GM19455 (cell line): ENCODE results near the gene TFEC.

ENCODE experiments used
- ATAC-seq: cut with Tn5 transposase; IDR thresholded peaks from one replicate; pipeline ENCODE4 v1.9.1; 2021; ENCODE audit not compliant: unreplicated experiment

Gene TFEC

DNA sequence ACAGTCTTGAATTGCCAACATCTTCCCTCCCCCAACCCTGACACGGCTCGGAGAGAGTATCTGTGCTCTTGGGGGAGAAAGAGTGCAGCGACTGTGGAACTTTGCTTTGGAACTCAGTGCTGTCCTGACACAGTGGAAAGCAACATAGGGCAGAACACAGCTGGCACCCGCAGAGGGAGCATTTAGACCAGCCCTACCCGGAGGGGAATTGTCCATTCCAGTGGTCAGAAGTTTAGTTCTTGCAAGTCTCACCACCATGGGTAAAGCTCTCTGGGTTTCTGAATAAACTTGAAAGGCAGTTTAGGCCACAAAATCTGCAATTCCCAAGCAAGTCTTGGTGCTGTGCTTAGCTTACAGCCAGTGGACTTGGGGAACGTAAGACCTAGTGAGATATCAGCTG lies 34.9 kb downstream of the TFEC start:
- ATAC-seq, result no peak

DNA sequence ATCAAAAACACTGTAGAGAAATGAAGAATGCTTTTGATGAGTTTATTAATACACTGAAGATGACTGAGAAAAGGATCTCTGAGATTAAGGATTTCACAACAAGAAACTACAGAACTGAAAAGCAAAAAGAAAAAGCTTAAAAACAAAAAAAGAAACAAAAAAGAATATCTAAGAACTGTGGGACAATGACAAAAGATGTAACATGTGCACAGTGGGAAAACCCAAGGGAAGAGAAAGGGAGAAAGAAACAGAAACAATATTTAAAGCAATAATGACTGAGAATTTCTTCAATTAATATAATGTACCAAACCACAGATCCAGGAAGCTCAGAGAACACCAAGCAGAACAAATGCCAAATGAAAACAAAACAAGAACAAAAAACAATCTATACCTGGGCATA lies 42.2 kb downstream of the TFEC start:
- no peak for ATAC-seq

DNA sequence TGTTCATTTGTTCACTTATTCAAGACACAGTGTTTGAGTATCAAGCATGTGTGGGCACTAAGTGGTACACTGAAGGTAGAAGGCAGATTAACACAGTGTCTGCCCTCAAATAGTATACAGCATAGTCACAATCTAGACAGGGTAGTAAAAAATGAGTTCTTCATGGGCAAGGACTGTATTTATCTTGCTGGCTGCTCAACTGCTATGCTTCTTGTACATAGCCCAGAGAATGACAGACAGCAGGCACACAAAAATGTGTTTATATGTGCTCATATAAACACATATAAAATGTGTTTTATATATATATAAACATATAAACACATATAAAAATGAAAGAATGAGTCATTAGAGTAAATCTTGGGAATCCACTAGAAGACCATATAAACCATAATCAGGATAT lies 43.1 kb downstream of the TFEC start:
- no peak for ATAC-seq

DNA sequence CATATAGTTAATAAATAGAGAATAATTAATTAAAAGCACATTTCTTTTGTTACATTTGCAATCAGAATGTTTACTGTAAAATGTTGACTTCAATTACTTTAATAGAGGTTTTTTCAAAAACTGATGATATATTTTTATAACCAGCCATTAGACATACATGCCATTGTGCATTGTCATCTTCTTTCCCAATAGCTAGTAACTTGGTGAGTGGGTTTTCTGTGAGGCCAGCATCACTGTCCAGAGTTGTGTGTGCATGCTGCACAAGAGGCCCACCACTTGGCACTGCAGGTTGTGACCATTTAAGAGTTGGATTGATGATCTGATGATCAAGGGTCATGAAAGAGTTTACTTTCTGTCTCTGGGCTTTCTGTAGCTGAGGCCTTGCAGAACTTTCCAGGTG lies 46.5 kb downstream of the TFEC start:
- ATAC-seq, result no peak

DNA sequence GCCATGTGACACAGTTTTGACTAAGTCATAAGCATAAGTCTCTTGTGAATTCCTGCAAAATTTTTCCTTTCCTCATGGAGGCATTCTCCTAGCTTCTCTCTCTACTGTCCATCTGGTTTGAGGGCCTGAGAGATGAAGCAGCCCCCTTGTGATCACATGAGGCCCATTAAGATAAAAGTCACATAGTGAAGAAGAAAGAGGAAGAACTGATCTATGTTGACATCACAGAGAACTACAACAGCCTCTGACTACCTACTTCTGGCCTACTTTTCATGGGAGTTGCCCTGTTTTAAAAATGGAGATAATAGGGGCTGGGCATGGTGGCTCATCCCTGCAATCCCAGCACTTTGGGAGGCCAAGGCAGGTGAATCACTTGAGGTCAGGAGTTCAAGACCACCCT lies 50.4 kb downstream of the TFEC start:
- ATAC-seq, result no peak

DNA sequence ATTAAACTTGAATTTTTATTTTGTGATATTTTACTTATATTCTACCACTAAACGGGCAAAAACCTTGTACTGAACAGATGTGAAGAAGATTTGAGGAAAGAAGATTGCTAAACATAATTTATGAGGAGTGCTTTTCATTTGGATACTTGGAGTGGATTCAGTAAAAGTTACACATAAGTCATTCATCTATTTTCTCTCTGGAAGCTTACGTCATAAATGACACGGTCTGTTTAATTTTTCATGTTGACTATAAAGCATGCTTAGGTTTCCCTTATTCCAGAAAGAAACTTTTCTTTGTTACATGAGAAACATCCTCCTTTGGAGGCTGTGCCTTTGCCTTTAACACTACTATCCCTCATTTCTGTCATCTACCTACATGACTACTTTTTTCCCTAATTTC lies 53.9 kb downstream of the TFEC start:
- no peak for ATAC-seq

DNA sequence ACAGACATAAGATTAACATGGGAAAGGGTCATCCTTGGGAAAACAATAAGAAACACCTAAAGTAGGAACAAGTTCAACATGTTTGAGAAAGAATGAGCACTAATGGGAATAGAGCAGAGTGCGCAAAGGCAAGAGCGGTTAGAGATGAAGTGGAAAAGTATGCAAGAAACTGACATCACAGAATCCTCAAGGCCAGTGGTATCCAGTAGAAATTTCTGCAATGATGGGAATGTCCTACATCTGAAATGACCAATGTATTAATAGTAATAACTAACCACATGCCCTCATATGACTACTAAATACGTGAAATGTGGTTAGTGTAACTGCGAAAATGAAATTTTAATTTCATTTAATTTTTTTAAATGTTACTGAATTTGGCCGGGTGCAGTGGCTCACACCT lies 54.8 kb downstream of the TFEC start:
- ATAC-seq, result no peak

DNA sequence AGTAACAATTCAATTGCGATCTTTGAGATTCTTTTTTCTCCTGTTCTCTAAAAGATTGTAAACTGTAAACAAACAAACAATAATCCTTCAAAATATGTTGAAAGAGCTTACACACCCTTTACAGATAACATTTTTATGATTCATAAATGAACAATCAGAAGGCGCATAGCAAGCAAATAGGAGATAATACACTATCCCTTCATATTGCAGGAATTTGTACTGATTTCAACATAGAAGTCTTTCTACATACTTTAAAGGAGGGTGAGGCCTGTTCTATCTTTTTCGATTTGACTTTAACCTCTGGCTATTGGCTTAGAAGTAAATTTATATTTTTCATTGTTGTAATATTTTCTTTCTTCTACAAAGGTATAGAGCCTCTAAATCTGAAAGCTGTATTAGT lies 57.2 kb downstream of the TFEC start:
- ATAC-seq, result no peak

DNA sequence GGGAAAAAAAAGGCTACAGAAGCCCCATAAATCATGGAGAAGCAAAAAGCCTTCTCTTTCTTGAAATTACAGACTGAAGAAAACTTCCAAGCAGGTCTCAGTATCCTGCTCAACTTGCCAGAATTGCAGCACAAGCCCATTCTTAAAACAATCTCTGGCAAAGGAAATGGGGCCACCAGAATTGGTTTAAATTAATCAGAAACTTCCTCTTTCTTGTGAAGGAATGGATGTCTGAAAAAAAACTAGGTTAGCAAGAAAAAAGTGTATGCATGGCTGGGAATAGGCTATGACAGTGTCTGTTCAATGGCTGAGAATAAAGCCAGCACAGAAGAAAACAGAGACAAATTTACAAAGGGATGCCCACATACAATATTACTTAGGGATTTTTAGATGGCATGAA lies 59.1 kb downstream of the TFEC start:
- ATAC-seq, result no peak

DNA sequence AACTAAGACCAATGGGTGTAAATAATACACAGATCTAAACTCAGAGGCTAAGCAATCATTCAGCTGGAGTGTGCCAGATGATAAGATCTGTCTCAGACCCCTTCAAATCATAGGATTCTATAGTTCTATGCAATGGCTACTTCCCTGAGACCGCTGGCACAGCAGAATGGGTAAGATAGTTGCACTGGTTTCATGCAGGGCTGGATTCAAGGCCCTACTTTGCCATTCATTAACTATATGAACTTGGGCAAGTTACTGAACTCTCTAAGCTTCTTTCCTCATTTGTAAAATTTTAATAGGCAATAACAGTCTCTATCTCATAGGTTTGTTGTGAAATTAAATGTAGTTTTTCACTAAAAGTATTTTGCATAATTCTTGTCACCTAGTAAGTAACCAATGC lies 62.0 kb downstream of the TFEC start:
- no peak for ATAC-seq

DNA sequence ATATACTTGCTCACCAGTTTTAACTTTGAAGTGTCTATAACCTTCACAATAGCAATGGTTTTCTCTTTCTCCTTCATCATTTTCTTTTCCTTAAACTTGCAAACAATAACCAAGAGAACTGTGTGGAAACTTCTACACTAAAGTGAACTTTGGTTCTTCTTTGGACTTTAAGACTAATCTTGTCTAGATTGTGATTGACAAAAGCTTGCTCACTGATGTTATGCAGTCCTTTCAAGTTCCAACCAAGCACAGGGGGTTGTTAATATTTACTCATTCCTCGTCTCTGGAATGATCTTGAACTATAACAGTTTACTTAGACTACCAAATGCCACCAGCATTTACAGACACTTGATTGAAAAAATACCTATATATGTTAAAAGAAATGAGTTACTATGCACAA lies 62.4 kb downstream of the TFEC start:
- ATAC-seq, result no peak

DNA sequence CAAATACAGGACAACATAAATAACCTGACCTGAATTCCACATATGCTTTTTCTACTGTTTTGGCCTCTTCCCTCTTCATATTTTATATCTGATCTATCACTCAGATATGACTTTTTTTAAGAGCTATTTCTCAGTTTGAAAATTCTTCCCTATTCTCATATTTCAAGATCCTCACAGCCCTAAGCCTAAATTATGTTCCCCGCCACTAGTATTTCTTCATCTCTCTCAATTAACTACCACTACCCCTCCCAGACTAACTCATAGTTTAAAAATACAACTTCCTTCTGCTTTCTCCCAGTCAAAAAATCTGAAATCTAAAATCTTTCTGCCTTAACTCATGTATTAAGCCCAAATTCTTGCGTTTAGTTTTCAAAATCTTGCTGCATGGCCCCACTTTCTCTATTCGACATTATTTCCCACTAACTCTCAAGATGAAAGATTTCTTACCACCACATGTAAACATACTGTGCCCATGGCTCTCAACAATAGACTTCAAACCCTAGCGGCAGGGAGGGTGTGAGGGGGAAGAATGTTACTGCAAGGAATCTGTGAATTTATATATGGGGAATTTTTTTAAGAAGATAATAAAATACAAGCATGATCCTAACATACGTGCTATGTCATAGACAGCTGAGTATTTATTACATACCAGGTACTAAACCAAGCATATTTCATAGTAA lies 64.6 kb downstream of the TFEC start:
- no peak for ATAC-seq

DNA sequence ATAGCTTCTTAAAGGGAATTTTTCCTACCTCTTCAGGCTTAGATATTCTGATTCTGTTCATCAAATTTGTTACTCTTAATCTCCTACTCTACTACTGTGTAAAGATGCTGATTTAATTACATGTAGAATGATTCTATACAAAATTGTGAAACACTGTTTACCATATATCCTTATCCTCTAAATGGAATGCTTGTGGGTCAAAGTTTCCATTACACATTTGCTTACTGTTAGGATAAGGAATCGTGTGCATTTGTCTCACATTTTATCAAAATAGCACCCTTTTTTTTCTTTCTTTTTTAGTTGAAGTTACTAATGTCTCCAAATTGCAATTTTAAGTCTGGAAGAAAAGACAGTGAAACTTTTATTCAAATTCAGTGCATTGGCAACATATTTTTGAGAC lies 65.3 kb downstream of the TFEC start:
- ATAC-seq, result no peak

DNA sequence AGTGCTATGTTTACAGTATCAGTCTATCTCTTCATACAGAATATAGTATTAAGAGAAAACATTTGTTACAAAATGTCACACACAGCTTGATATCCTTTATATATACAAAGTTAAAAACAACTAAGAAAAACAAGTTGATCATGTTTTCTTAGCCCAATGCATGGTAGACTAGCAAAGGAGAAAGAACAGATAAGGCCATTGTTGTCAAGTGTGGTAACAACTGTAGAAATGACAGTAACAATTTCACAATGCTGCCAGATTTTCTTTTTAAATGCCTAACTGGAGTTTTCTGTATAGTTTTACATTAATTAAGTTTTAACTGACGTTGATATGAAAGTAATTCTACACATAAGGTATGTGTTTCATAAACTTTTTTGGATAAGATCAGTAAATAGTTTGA lies 65.8 kb downstream of the TFEC start:
- ATAC-seq, result no peak

DNA sequence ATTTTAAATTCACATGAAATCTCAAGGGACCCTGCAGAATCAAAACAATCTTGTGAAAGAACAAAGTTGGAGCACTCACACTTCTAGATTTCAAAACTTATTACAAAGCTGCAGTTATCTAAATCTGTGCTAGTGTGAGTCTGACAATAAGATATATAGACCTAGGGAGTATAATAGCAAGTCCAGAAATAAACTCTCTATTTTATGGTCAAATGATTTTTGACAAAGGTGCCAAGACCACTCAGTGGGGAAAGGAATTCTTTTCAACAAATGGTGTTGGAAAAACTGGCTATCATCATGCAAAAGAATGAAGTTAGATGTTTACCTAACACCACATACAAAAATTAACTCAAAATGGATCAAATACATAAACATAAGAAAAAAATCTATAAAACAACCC lies 68.2 kb downstream of the TFEC start:
- ATAC-seq, result no peak

DNA sequence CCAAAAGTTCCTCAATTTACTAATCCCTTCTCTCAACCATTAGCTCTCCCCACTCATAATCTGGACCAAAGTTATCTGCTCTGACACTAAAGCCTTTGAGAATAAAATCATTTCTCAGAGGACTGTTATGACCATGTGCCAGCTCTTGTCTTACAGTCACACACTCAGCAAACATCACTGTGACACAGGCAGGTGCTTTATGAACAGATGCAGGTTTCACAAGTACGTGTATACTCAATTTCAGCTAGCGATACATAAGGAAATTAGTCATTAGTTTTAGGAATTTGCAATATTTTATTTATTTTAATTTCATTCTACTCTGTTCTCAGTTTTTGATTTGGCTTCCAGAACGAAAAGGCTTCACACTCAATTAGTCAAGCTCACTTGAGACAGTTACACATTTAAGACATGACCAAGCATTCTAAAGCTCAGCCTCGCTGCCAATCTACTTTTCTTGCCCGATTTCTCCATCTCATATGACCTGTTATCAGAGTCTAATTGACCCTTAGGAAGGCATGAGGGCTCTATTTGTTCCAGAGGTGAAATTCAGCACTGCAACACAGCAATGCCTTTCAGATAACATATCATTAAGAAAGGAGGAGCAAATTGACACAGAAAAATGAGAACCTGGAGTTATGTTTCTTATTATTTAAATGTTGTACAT lies 76.8 kb downstream of the TFEC start:
- ATAC-seq, result no peak

DNA sequence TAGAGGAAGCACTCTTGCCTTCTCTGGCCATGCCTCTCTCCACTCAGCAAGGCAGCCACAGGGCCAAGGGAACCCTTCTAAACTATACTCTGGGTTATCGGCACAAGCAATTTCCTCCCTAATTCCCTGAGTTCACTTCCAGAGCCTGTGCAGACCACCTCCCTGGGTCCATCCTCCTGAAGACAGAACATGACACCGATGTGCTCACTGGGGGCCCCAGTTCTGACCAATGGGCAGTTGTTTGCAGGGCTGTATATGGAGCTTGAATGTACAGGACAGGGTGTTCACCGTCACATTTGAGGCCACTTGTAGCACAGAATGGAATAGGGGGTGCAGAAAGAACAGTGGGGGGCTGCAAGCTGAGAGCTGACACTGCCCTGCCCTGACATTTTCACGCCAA lies 77.7 kb downstream of the TFEC start:
- ATAC-seq, result no peak

DNA sequence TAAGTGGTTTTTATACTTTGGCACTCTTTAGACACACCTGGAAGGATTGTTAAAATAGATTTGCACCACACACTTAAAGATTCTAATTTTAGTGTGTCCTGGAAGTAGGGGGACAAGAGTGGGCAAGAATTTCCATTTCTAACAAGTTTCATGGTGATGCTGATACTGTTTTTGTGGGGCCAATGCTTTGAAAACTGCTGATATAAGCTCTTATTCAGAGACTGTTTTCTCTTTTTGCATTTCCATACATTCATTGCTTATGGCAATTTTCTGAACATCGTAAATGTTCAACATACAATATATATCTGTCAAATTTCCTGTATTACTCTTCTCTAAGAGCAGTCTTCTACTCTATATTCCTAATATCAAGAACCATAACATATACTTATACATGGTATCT lies 79.0 kb downstream of the TFEC start:
- ATAC-seq, result no peak

DNA sequence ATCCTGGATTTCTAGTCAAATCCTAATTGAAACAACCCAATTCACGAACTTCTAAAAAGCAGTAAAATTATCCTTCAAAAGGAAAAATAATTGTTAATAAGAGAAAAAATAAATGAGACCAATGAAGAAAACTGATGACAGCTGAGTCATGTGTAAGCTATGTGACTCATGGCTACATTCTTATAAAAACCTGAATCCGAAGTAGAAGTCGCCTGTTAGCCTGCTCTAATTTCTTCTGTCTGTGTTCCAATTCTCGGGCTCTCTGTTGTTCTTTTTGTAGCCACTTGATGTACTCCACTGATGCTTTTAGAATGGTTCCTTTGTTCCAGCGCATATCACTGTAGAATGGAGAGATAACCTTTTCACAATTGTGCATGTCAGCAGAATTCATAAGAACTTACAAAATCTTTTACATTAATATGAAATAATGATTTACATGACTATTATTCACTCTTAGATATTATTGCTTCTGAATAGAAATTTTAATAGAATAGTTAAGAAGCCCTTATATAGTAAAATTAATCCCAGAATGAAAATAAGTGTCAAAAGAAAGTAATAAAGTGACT lies 88.8 kb downstream of the TFEC start:
- ATAC-seq, result no peak

DNA sequence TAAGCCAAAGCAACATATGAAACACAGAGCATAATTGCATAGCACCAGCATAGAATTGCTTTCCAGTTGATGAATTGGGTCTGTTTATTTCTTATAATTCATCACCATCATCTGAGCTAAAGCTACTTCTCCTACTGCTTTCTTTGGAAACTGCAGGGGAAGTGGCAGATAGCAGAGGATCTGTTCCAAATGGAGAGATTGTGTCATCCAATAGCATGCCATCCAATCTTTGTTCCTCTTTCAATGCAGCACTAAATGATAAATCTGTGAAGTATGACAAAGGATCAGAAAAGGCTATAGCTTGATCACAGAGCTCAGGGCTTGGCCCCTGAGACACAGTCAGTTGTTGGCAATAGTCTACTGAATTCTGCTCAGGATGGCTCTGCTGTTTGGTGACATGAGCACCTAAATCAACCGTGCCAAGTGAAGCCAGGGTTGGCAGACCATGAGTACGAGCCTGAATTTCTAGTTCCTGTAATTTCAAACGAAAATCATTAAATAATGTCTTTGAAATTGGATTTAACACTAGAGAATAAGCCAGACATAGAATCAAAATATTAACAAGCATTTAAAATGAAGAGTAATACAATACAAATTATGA lies 90.0 kb downstream of the TFEC start:
- ATAC-seq, result no peak

DNA sequence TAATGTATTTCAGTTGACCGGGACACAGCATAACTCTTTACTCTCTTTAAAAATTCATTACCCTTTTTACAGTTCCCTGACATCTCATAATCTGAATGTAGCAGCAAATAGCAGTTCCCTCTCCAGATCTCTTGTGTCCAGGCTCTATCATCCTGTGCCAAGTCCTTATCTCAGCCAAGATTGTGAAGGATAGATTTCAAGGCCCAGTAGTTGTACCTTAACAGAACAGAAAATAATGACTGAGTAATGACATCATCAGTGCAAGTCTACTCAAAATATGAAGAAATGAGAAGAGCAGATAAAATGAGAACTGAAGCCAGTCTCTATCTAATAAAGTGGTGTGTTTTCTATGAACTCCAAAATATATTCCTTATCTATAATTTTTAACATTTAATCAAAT lies 92.6 kb downstream of the TFEC start:
- ATAC-seq, result no peak

DNA sequence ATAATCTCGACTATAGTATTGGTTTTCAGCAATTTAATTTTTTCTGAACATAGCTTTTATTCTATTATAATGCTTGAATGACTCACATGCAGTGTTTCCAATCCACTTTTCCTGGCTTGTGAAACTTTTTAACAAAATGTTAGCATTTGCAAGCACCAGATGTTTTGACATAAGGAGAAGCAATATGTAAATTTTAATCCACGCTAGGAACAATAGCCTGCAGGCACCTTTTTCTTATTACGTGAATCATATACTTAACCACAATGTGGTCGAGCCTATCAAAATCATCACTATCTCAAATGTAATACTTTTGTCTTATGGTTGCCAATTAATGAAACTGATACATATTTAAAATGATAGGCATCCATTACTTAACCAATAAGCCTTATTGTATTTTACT lies 97.1 kb downstream of the TFEC start:
- no peak for ATAC-seq
